Measurements from ENCODE around the gene ADARB2. TPM values are rescaled to one million over a fixed set of nuclear protein-coding genes. Genes with fewer than 3 reads are reported as not detected.

Gene ADARB2
- total and polyA plus RNA-seq, 2 experiments from 2014 or later: 2.0 to 5.0 TPM

GRCh38 chr10:1274701-1275544 lies 462.4 kb downstream of the ADARB2 start:
- Mint-ChIP-seq H3K27me3 (ENCODE audit: insufficient read depth, low read depth, poor library complexity) (peaks cover 4% of the 10 kb centered on the region), H3K27ac (no peak overlapping the region), H3K9me3 (no peaks in the 10 kb centered on the region), H3K36me3 (ENCODE audit: low read depth) (no peaks in the 10 kb centered on the region), H3K4me1 (peaks cover 8% of the 10 kb centered on the region), H3K4me3 (no peak overlapping the region)
- H3K4me3 ChIP-seq: no peak overlapping the region
- no peaks in the 10 kb centered on the region for H3K9me2 ChIP-seq (ENCODE audit: insufficient read depth)
- no peak overlapping the region for H3K4me2 ChIP-seq
- no peak for TF ChIP-seq ZNF462 (CRISPR knock-in tag; IDR thresholded peaks at IDR 0.05)
- no peak for TF ChIP-seq STAT1 (IDR thresholded peaks at IDR 0.05; ENCODE audit: unreplicated experiment)
- TF ChIP-seq EZH2phosphoT487 (IDR thresholded peaks at IDR 0.05; ENCODE audit: unreplicated experiment): no peak
- TF ChIP-seq EZH2 (IDR thresholded peaks at IDR 0.05; ENCODE audit: low read depth, unreplicated experiment): no peak
- no peak for TF ChIP-seq CTCF (conservative IDR thresholded peaks at IDR 0.05; ENCODE audit: low read depth in 2 of 2)
- TF ChIP-seq JUNB (IDR thresholded peaks at IDR 0.05; ENCODE audit: unreplicated experiment): no peak
- TF ChIP-seq ZNF331 (CRISPR knock-in tag; IDR thresholded peaks at IDR 0.05; ENCODE audit: low read depth): no peak
- TF ChIP-seq, protein P1, sequence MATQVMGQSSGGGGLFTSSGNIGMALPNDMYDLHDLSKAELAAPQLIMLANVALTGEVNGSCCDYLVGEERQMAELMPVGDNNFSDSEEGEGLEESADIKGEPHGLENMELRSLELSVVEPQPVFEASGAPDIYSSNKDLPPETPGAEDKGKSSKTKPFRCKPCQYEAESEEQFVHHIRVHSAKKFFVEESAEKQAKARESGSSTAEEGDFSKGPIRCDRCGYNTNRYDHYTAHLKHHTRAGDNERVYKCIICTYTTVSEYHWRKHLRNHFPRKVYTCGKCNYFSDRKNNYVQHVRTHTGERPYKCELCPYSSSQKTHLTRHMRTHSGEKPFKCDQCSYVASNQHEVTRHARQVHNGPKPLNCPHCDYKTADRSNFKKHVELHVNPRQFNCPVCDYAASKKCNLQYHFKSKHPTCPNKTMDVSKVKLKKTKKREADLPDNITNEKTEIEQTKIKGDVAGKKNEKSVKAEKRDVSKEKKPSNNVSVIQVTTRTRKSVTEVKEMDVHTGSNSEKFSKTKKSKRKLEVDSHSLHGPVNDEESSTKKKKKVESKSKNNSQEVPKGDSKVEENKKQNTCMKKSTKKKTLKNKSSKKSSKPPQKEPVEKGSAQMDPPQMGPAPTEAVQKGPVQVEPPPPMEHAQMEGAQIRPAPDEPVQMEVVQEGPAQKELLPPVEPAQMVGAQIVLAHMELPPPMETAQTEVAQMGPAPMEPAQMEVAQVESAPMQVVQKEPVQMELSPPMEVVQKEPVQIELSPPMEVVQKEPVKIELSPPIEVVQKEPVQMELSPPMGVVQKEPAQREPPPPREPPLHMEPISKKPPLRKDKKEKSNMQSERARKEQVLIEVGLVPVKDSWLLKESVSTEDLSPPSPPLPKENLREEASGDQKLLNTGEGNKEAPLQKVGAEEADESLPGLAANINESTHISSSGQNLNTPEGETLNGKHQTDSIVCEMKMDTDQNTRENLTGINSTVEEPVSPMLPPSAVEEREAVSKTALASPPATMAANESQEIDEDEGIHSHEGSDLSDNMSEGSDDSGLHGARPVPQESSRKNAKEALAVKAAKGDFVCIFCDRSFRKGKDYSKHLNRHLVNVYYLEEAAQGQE (IDR thresholded peaks at IDR 0.05; ENCODE audit: unreplicated experiment): no peak
- TF ChIP-seq POLR2AphosphoS5 (IDR thresholded peaks at IDR 0.05; ENCODE audit: low read depth): no peak
- no peaks in the 10 kb centered on the region for H3K4me1 ChIP-seq (ENCODE audit: insufficient read depth)
- H3K27me3 ChIP-seq (ENCODE audit: insufficient read depth): no peaks in the 10 kb centered on the region
- no peak overlapping the region for H2AFZ ChIP-seq
- H3K27ac ChIP-seq (ENCODE audit: low read depth): no peak overlapping the region
- H3F3A ChIP-seq (replicated peaks; ENCODE audit: low read depth): no peaks in the 10 kb centered on the region
- no peaks in the 10 kb centered on the region for H3K79me2 ChIP-seq (replicated peaks; ENCODE audit: insufficient read depth)
- DNase-seq (ENCODE audit: low spot score) (no peak), ATAC-seq (no peak)
- no peaks in the 10 kb centered on the region for H3K36me3 ChIP-seq (ENCODE audit: insufficient read depth)
- no peaks in the 10 kb centered on the region for H4K20me1 ChIP-seq (replicated peaks; ENCODE audit: insufficient read depth)
